ENCODE results near the gene PLA2G12B.
"Not testable (repeated sequence)": the region's sequence is repeated elsewhere in the genome, so short reads cannot be mapped to it uniquely, and the experiment has no call there.

PLA2G12B gene, protein sequence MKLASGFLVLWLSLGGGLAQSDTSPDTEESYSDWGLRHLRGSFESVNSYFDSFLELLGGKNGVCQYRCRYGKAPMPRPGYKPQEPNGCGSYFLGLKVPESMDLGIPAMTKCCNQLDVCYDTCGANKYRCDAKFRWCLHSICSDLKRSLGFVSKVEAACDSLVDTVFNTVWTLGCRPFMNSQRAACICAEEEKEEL

DNA sequence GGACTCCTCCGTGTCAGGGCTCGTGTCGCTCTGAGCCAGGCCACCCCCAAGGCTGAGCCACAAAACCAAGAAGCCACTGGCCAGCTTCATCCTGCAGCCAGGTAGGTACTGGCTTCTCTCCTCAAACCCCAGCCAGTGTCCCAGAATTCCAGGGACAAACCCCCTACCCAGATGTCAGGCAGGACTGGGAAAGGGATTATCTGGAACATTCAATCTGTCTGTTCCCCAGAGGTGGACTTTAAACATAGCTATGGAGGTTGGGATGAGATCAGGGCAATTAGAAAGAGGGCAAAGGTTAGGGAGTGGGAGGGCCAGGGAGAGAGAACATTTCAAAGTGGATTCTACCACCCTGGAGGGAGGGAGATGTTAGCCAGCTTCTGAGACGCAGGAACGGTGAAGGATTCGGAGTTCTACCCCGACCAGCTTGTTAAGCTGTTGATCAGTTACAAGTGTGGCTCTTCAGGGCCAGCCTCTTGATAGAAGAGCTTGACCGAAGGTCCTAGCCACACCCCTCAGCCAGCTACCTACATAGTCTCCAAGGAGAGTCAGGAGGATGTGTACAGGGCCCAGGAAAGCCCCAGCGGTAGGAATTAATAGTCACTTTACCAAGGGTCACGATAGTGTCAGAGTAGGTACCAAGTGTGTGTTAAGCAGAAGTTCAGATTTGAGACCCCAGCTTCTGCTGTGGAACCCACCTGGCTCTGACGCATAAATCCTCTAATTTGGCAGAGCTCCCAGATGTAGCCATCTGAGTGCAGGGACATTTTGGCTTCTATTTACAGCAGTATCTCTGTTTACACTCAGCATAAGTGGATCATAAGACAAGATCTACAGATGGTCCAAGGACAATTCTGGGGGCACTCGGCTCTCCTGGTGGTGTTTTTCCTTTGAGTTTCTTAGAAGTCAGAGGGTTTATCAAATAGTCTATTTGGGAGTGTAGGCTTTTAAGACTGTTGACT, at the start of gene PLA2G12B:
Gene PLA2G12B (minus strand): TSS at position 211 of the 959 bp plus-strand sequence. CDS start 121 bp downstream, at position 90.
- no peak for DNase-seq

GRCh38 chr10:73003822-73004221, 49.2 kb upstream of the PLA2G12B start:
- no peak for DNase-seq

DNA sequence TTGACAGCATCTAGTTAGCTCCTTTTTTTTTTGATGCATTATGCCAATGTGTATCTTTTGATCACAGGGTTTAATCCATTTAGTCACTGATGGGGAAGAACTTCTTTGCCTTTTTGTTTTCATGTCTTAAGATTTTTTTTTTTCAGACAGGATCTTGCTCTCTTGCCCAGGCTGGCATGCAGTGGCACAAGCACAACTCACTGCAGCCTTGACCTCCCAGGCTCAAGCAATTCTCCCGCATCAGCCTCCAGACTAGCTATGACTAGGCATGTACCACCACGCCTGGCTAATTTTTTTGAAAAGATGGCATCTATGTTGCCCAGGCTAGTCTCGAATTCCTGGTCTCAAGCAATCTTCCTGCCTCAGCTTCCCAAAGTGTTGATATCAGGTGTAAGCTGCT, 46.4 kb upstream of the PLA2G12B start:
- DNase-seq, result no peak

- no peak for DNase-seq
Measured at GRCh38 chr10:72997099-72997498, 42.5 kb upstream of the PLA2G12B start.

- DNase-seq, result not testable (repeated sequence)
Measured at GRCh38 chr10:72995459-72995858, 40.9 kb upstream of the PLA2G12B start.

GRCh38 chr10:72989771-72990170, 35.2 kb upstream of the PLA2G12B start:
- DNase-seq, result not testable (repeated sequence)

DNA sequence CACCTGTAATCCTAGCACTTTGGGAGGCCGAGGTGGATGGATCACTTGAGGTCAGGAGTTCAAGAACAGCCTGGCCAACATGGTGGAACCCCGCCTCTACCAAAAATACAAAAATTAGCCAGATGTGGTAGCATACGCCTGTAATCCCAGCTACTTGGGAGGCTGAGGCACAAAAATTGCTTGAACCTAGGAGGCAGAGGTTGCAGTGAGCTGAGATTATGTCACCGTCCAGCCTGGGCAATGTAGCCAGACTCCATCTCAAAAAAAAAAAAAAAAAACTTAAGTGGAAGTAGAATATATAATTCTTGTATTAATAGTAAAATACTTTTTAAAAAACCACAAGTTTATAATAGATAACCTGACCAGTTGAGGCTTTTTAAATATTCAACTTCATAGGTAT, 30.0 kb upstream of the PLA2G12B start:
- not testable (repeated sequence) for DNase-seq

DNA sequence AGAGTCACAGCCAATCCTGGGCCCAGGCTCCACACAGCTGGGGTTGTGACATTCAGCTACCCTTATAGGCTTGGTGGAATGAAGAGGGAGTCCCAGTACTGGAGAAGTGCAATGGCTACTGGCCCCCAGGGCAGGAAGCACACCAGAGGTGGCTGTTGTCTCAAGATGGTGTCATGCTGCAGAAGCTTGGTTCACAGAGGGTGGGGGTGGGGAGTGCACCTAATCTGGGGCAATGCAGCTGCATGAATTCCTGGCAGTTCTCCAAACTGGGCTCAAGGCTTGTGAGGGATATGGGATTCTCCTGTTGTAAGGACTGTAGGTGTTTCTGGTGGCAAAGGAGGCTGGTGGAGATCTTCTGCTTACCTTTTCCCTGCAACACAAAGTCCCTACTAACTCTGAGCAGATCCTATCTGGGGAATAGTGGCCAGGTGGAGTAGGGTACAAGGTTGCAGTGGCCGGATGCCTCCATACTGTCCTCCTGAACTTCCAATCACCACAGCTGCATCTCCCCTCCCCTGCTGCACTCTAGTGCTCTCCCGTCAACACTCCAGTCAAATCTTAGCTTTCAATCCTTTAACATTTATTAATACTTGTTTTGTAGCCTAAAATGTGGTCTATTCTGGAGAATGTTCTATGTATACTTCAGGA, 27.4 kb upstream of the PLA2G12B start:
- no peak for DNase-seq

- DNase-seq, result no peak
Measured at GRCh38 chr10:72981028-72981881, 26.6 kb upstream of the PLA2G12B start.

DNA sequence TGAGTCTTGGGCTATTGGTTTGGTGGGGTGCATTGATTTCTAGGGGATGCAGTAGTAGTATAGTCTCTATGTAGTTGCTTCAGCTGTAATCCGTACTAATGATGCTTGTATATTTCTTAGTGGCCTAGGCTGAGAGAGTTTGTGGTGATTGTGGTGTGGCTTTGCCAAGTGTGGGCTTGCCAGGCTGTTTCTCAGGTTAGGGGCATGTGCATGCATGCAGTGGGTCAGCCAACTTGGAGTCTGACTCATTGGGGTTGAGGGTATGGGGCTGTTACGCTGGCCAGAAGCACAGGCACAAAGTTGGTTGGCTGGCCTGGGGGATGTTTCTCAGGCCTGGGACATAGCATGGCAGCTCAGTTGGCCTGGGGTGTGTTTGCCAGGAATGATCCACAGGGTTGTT, 25.7 kb upstream of the PLA2G12B start:
- DNase-seq, result no peak

DNA sequence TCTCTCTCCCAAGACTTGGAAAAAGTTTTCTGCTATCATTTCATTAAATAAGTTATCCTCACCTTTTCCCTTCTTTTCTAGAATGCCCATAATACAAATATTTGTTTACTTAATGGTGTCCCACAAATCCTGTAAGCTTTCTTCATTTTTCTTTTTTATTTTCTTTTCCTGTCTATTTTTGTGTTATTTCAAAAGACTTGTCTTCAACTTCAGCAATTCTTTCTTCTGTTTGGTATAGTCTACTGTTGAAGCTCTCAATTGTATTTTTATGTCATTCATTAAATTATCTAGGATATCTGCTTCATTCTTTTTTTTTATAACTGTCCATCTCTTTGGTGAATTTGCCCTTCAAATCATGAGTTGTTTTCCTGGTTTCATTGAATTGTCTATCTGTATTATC, 25.1 kb upstream of the PLA2G12B start:
- DNase-seq, result no peak

DNA sequence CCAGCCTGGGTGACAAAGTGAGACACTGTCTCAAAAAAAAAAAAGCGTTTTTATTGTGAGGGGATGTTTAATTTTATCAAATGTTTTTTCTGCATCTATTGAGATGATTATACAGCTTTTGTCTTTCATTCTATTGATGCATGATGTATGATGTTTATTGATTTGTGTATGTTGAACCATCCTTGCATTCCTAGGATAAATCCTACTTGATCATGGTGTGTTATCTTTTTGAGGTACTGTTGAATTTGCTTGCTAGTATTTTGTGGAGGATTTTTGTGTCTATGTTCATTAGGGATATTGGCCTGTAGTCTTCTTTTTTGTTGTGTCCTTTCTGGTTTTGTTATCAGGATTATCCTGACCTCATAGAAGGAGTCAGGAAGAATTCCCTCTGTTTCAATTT, 22.3 kb upstream of the PLA2G12B start:
- no peak for DNase-seq

DNA sequence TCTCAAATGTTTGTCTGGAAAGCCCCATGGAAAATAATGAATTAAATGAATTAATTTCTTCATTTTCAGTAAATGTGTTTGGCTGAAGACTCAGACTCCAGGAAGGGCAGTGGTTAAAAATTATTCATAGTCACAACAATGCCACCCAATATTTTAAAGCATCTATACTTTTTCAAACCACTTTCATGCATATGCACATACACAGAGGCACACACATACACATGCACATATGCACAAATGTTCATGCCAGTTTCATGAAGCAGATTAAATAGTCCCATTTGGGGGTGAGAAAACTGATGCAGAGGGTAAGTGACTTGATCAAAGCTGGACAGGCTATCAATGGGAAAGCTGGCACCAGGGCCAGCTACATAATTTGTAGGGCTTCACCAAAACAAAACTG, 1.4 kb upstream of the PLA2G12B start:
- no peak for DNase-seq

- DNase-seq, result no peak
Measured at GRCh38 chr10:72954230-72954595, 393 bp downstream of the PLA2G12B start.

DNA sequence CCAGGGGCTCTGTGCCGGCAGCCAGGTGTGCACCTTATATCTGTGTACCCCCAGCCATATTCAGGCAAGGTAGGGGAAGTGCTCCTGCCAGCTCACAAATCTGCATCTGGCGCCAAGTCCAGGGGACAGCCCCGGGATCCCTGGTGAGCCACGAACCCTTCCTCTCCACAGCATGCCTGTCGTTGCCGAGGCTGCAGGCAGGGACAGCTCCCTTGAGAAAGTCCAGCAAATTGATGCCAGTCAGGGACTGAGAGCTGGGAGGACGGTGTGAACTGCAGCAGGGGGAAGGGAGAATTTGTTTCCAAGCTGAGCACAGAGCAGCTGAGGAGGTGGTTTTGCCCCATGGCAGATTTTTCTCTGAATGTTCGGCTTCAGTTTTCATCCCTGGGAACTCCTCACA, 919 bp downstream of the PLA2G12B start:
- DNase-seq, result no peak

GRCh38 chr10:72952642-72953158, 1.9 kb downstream of the PLA2G12B start:
- no peak for DNase-seq

- no peak for DNase-seq
Measured at GRCh38 chr10:72952189-72952588, 2.4 kb downstream of the PLA2G12B start.

DNA sequence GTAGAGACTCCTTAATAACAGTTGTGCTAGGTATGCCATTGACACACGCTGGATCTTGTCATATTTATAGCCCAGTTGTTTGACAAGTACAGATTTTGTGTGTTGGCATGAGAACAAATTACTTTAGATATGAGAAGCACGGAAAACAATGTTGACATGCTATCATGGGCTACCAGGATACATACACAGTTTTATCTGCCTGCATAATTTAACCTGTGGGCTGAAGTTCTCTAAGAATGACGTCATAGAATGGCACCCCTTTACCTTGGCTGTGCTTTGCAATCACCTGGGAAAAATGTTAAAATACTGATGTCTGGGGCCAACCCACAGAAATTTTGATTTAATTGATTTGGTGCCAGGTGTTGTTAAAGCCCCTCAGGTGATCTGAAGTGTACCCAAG, 2.8 kb downstream of the PLA2G12B start:
- no peak for DNase-seq

- no peak for DNase-seq
Measured at GRCh38 chr10:72948762-72949161, 5.8 kb downstream of the PLA2G12B start.

GRCh38 chr10:72946963-72947362, 7.6 kb downstream of the PLA2G12B start:
- DNase-seq, result no peak

GRCh38 chr10:72943498-72944234, 10.9 kb downstream of the PLA2G12B start:
- DNase-seq, result no peak

DNA sequence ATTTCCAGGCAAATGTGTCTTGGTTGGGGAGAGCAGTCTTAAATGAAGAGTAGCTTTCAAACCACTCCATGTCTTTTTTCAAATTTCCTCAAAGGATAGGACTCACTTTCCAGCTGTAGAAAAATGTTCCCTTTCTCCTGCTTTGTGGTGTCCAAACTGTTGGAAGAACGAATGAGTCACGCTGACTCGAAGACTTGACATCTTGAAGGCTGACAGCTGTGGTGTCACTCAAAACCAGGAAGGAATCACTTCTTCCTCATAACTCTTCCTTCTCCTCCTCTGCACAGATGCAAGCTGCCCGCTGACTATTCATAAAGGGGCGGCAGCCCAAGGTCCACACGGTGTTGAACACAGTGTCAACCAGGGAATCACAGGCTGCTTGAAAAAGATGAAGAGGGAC, 19.2 kb downstream of the PLA2G12B start:
- DNase-seq, result no peak

Data from NCI-H1048 (cell line).